Colonic mucosa (tissue), 4 donors: ENCODE results near the gene C19orf67. TPM values are rescaled to one million over a fixed set of nuclear protein-coding genes. Genes with fewer than 3 reads are reported as not detected.

Experiments
- DNase-seq: peaks from one replicate; pipeline ENCODE4 v3.0.0-alpha.2; 2020
- H3K27ac ChIP-seq: fragments of 200-600 bp; one replicate; pipeline ENCODE4 v1.8.0; 2021
- H3K27me3 ChIP-seq: fragments of 200-600 bp; one replicate; pipeline ENCODE4 v1.8.0; 2021
- H3K36me3 ChIP-seq: fragments of 200-600 bp; one replicate; pipeline ENCODE4 v1.8.0; 2021
- H3K4me1 ChIP-seq: fragments of 200-600 bp; one replicate; pipeline ENCODE4 v1.8.0; 2021; ENCODE audit warnings: mild to moderate bottlenecking
- H3K4me3 ChIP-seq: fragments of 200-600 bp; one replicate; pipeline ENCODE4 v1.8.0; 2021
- H3K9ac ChIP-seq, 2 donors: one replicate each; pipeline ENCODE4 v1.7.0; 2013; ENCODE audit warnings: control low read depth in 2 of 2, low read depth in 2 of 2, low read length in 2 of 2
- H3K9me3 ChIP-seq: fragments of 200-600 bp; one replicate; pipeline ENCODE4 v1.8.0; 2021
- CTCF ChIP-seq: fragments of 200-600 bp; IDR thresholded peaks from one replicate; pipeline ENCODE4 v1.8.0; 2022; ENCODE audit warnings: antibody characterized with exemption, mild to moderate bottlenecking
- intact Hi-C: fragments of 100-400 bp; cut with DNase I; formaldehyde crosslinking; loops from one replicate; pipeline ENCODE4 v1.14.1; 2022
- total RNA-seq, 2 donors: library from RNA; stranded (reverse); fragmentation: NEBNext Ultra II Directional in 1 of 2; extraction: Animal tissue kit (Norgen Biotek cat#: 25700) in 1 of 2; gene quantifications; one replicate each; pipeline ENCODE4 v1.2.1, GENCODE V29; 2021
- donor health status: healthy.
- donor health status: DM: no; HTN: no; CAD: no.
- donor health status: DM: no; HTN: no; CAD: no.

Gene C19orf67
- total RNA-seq, 2 donors from 2014 or later = 0.19 TPM; not detected in 1

- no peak for TF ChIP-seq CTCF
- H3K9me3 ChIP-seq = no peaks in the 10 kb centered on the region
- H3K4me1 ChIP-seq = peaks cover 10% of the 10 kb centered on the region
- H3K27me3 ChIP-seq = no peaks in the 10 kb centered on the region
- peak overlapping the region; percentile 40 for H3K27ac ChIP-seq
- H3K9ac ChIP-seq = peak overlapping the region; percentile 80 to 89
- H3K4me3 ChIP-seq = peak overlapping the region; percentile 88
- peak; percentile 31 for DNase-seq
- H3K36me3 ChIP-seq = no peaks in the 10 kb centered on the region
- intact Hi-C loops = no loop called here
Observed at GRCh38 chr19:14116918-14117578, 31.5 kb upstream of the C19orf67 start.

- no peaks in the 10 kb centered on the region for H3K36me3 ChIP-seq
- intact Hi-C loops = no loop called here
- H3K27ac ChIP-seq = no peak overlapping the region
- H3K4me1 ChIP-seq = peaks cover 10% of the 10 kb centered on the region
- peak overlapping the region; percentile 80 to 89 for H3K9ac ChIP-seq
- no peaks in the 10 kb centered on the region for H3K27me3 ChIP-seq
- no peaks in the 10 kb centered on the region for H3K9me3 ChIP-seq
- H3K4me3 ChIP-seq = peak overlapping the region; percentile 88
- TF ChIP-seq CTCF = no peak
- DNase-seq = no peak
Observed at GRCh38 chr19:14116525-14116917, 30.9 kb upstream of the C19orf67 start.

- H3K27ac ChIP-seq = no peak overlapping the region
Observed at GRCh38 chr19:14115756-14116155, 30.2 kb upstream of the C19orf67 start.

GRCh38 chr19:14114854-14115253, 29.3 kb upstream of the C19orf67 start:
- peak; percentile 42 for TF ChIP-seq CTCF
- DNase-seq = peak; percentile 60
- H3K27me3 ChIP-seq = no peaks in the 10 kb centered on the region
- H3K36me3 ChIP-seq = no peaks in the 10 kb centered on the region
- intact Hi-C loops = no loop called here
- no peak overlapping the region for H3K4me3 ChIP-seq
- H3K27ac ChIP-seq = no peak overlapping the region
- peaks cover 10% of the 10 kb centered on the region for H3K4me1 ChIP-seq
- H3K9ac ChIP-seq = no peak overlapping the region
- H3K9me3 ChIP-seq = no peaks in the 10 kb centered on the region

More at GRCh38 chr19:14115756-14116155, 30.2 kb upstream of the C19orf67 start:
- no peaks in the 10 kb centered on the region for H3K36me3 ChIP-seq
- H3K4me3 ChIP-seq = no peak overlapping the region
- intact Hi-C loops = no loop called here
- H3K9me3 ChIP-seq = no peaks in the 10 kb centered on the region
- H3K4me1 ChIP-seq = peaks cover 10% of the 10 kb centered on the region
- no peak for TF ChIP-seq CTCF
- H3K27me3 ChIP-seq = no peaks in the 10 kb centered on the region
- DNase-seq = no peak
- H3K9ac ChIP-seq = no peak overlapping the region

GRCh38 chr19:14114439-14114838, 28.9 kb upstream of the C19orf67 start:
- intact Hi-C loops = no loop called here
- Histone ChIP-seq H3K9ac (no peak overlapping the region), H3K9me3 (no peaks in the 10 kb centered on the region), H3K4me1 (peaks cover 10% of the 10 kb centered on the region), H3K36me3 (no peaks in the 10 kb centered on the region), H3K27me3 (no peaks in the 10 kb centered on the region), H3K27ac (no peak overlapping the region), H3K4me3 (no peak overlapping the region)
- DNase-seq = no peak
- TF ChIP-seq CTCF = no peak
